SKM-1 (cell line): ENCODE results near the gene ARHGAP6.
"Not testable (repeated sequence)": the region's sequence is repeated elsewhere in the genome, so short reads cannot be mapped to it uniquely, and the experiment has no call there.

Source experiments
- DNase-seq: peaks from one replicate; lab custom pipeline; 2025; ENCODE audit not compliant: unreplicated experiment; lab: John Stamatoyannopoulos, UW

Gene ARHGAP6

GRCh38 chrX:11264925-11265324 lies 400.8 kb downstream of the ARHGAP6 start:
- DNase-seq = no peak

GRCh38 chrX:11261260-11261659 lies 404.5 kb downstream of the ARHGAP6 start:
- no peak for DNase-seq

GRCh38 chrX:11259437-11259836 lies 406.3 kb downstream of the ARHGAP6 start:
- no peak for DNase-seq

GRCh38 chrX:11257711-11258110 lies 408.0 kb downstream of the ARHGAP6 start:
- no peak for DNase-seq

GRCh38 chrX:11257290-11257689 lies 408.4 kb downstream of the ARHGAP6 start:
- no peak for DNase-seq

GRCh38 chrX:11254417-11255109 lies 411.2 kb downstream of the ARHGAP6 start:
- no peak for DNase-seq

GRCh38 chrX:11244636-11245035 lies 421.1 kb downstream of the ARHGAP6 start:
- DNase-seq = no peak

GRCh38 chrX:11242704-11243103 lies 423.0 kb downstream of the ARHGAP6 start:
- no peak for DNase-seq

- no peak for DNase-seq
Observed at GRCh38 chrX:11241720-11242119, 424.0 kb downstream of the ARHGAP6 start.

- no peak for DNase-seq
Observed at GRCh38 chrX:11239230-11239629, 426.5 kb downstream of the ARHGAP6 start.

GRCh38 chrX:11235377-11235776 lies 430.3 kb downstream of the ARHGAP6 start:
- not testable (repeated sequence) for DNase-seq

GRCh38 chrX:11215191-11215921 lies 450.4 kb downstream of the ARHGAP6 start:
- DNase-seq = no peak

- no peak for DNase-seq
Observed at GRCh38 chrX:11214346-11215190, 451.2 kb downstream of the ARHGAP6 start.

GRCh38 chrX:11212741-11213140 lies 453.0 kb downstream of the ARHGAP6 start:
- DNase-seq = no peak

- DNase-seq = no peak
Observed at GRCh38 chrX:11210415-11210801, 455.3 kb downstream of the ARHGAP6 start.

GRCh38 chrX:11209798-11210414 lies 455.8 kb downstream of the ARHGAP6 start:
- no peak for DNase-seq

- no peak for DNase-seq
Observed at GRCh38 chrX:11206716-11207115, 459.0 kb downstream of the ARHGAP6 start.

- no peak for DNase-seq
Observed at GRCh38 chrX:11205796-11206195, 459.9 kb downstream of the ARHGAP6 start.

GRCh38 chrX:11197671-11198070 lies 468.0 kb downstream of the ARHGAP6 start:
- no peak for DNase-seq

- no peak for DNase-seq
Observed at GRCh38 chrX:11196476-11196875, 469.2 kb downstream of the ARHGAP6 start.

GRCh38 chrX:11193035-11193469 lies 472.7 kb downstream of the ARHGAP6 start:
- no peak for DNase-seq
